H1 (cell line): Measurements from ENCODE around the gene NOTCH2. TPM values are rescaled to one million over a fixed set of nuclear protein-coding genes. Genes with fewer than 3 reads are reported as not detected.
A peak's percentile ranks its signal among the peaks of the same experiment; 100 is the strongest.

Experiments used
- CTCF ChIA-PET: fragments of 300-600 bp; sonication (Branson Sonifier 250); formaldehyde crosslinking; loops from one replicate; lab custom pipeline; 2021; ENCODE audit not compliant: partially characterized antibody; lab: Charles Lee
- POLR2A ChIA-PET: fragments of 300-600 bp; sonication (Branson Sonifier 250); formaldehyde crosslinking; loops from one replicate; lab custom pipeline; 2021; ENCODE audit warnings: inconsistent platforms; ENCODE audit not compliant: partially characterized antibody; lab: Charles Lee
- DNase-seq, 2 experiments: peaks; one replicate each; pipeline versions ENCODE4 v3.0.0 to v3.0.0-alpha.2; 2010 to 2022; ENCODE audit warnings: low spot score in 2 of 2, low read depth in 1 of 2, mixed read lengths in 1 of 2
- FAIRE-seq: peaks from 2 replicates; lab custom pipeline; 2011; peaks lifted over from hg19 to GRCh38; lab: Jason Lieb, UNC
- H2AFZ ChIP-seq: 2 replicates; pipeline ENCODE4 v1.8.1; 2012; ENCODE audit warnings: low read length, inconsistent platforms
- H2AK5ac ChIP-seq: 2 replicates; pipeline ENCODE4 v1.6.1; 2013; ENCODE audit warnings: low read depth, low read length
- H2BK120ac ChIP-seq: replicated peaks from 2 replicates; pipeline ENCODE3; 2013; ENCODE audit warnings: low read depth, low read length, inconsistent platforms
- H2BK12ac ChIP-seq: 2 replicates; pipeline ENCODE4 v1.6.1; 2013; ENCODE audit warnings: low read depth, low read length
- H2BK15ac ChIP-seq: 2 replicates; pipeline ENCODE4 v1.6.1; 2013; ENCODE audit warnings: low read length
- H2BK20ac ChIP-seq: 2 replicates; pipeline ENCODE4 v1.6.1; 2013; ENCODE audit warnings: low read length
- H2BK5ac ChIP-seq: 2 replicates; pipeline ENCODE4 v1.6.1; 2013; ENCODE audit warnings: low read depth, low read length
- H3K14ac ChIP-seq: 2 replicates; pipeline ENCODE4 v1.6.1; 2013; ENCODE audit warnings: inconsistent platforms; ENCODE audit not compliant: insufficient read length
- H3K18ac ChIP-seq: 2 replicates; pipeline ENCODE4 v1.6.1; 2013; ENCODE audit warnings: low read length; ENCODE audit errors: extremely low read depth
- H3K23ac ChIP-seq: 2 replicates; pipeline ENCODE4 v1.6.1; 2013; ENCODE audit warnings: inconsistent platforms; ENCODE audit not compliant: insufficient read length
- H3K23me2 ChIP-seq: 2 replicates; pipeline ENCODE4 v1.6.1; 2013; ENCODE audit warnings: low read depth, low read length
- H3K27ac ChIP-seq: 2 replicates; pipeline ENCODE4 v1.6.1; 2011; ENCODE audit warnings: low read depth, low read length, inconsistent platforms
- H3K27me3 ChIP-seq, 4 experiments: replicated peaks in 1 of 4; 1 replicate in 1 of 4; 2 replicates in 3 of 4; pipeline versions ENCODE4 v1.6.1 to v1.8.1; 2011 to 2013; ENCODE audit warnings: low read length in 3 of 4, mild to moderate bottlenecking in 3 of 4, inconsistent platforms in 2 of 4, mixed read lengths in 2 of 4, moderate library complexity in 1 of 4; ENCODE audit not compliant: control insufficient read depth in 3 of 4, insufficient read depth in 3 of 4; ENCODE audit errors: extremely low read depth in 1 of 4
- H3K36me3 ChIP-seq, 4 experiments: 2 replicates each; pipeline versions ENCODE4 v1.6.1 to v1.8.1; 2011 to 2013; ENCODE audit warnings: mild to moderate bottlenecking in 4 of 4, low read length in 3 of 4, moderate library complexity in 2 of 4, control low read depth in 1 of 4, inconsistent platforms in 1 of 4; ENCODE audit not compliant: insufficient read depth in 4 of 4, control insufficient read depth in 2 of 4
- H3K4ac ChIP-seq: replicated peaks from 2 replicates; pipeline ENCODE3; 2013; ENCODE audit warnings: low read length, low read depth, mixed read lengths, inconsistent platforms; ENCODE audit not compliant: insufficient read length
- H3K4me1 ChIP-seq, 4 experiments: replicated peaks in 1 of 4; 1 replicate in 1 of 4; 2 replicates in 3 of 4; pipeline versions ENCODE4 v1.6.1 to v1.8.1; 2011 to 2013; ENCODE audit warnings: low read length in 3 of 4, inconsistent platforms in 2 of 4, mixed read lengths in 1 of 4; ENCODE audit not compliant: insufficient read depth in 4 of 4, control insufficient read depth in 3 of 4
- H3K4me2 ChIP-seq, 2 experiments: 2 replicates each; pipeline versions ENCODE4 v1.6.1 to v1.8.1; 2011 to 2013; ENCODE audit warnings: low read depth in 2 of 2, low read length in 2 of 2, control low read depth in 1 of 2, inconsistent platforms in 1 of 2, mild to moderate bottlenecking in 1 of 2; ENCODE audit not compliant: insufficient read depth in 1 of 2
- H3K4me3 ChIP-seq, 4 experiments: fragments of 200-600, 300-600 bp in 1 of 4; sonication (generic), shearing (Covaris generic), sonication (Bioruptor Twin) in 1 of 4; 2 replicates each; pipeline versions ENCODE4 v1.5.1 to v1.8.1; 2011 to 2016; ENCODE audit warnings: low read length in 4 of 4, low read depth in 3 of 4, control low read depth in 2 of 4, inconsistent platforms in 2 of 4, mild to moderate bottlenecking in 2 of 4, mixed read lengths in 1 of 4, moderate library complexity in 1 of 4; ENCODE audit not compliant: insufficient read depth in 2 of 4; ENCODE audit errors: extremely low read depth in 1 of 4
- H3K56ac ChIP-seq: replicated peaks from 2 replicates; pipeline ENCODE3; 2013; ENCODE audit warnings: low read depth, mild to moderate bottlenecking, mixed read lengths, low read length, inconsistent platforms; ENCODE audit not compliant: insufficient read length
- H3K79me1 ChIP-seq: 2 replicates; pipeline ENCODE4 v1.6.1; 2013; ENCODE audit warnings: low read depth, low read length, control low read depth
- H3K79me2 ChIP-seq, 2 experiments: 2 replicates each; pipeline versions ENCODE4 v1.6.1 to v1.8.1; 2012 to 2013; ENCODE audit warnings: low read length in 2 of 2, mild to moderate bottlenecking in 2 of 2, inconsistent platforms in 1 of 2; ENCODE audit not compliant: insufficient read depth in 2 of 2, control insufficient read depth in 1 of 2
- H3K9ac ChIP-seq, 4 experiments: replicated peaks in 1 of 4; 1 replicate in 1 of 4; 2 replicates in 3 of 4; pipeline versions ENCODE4 v1.6.1 to v1.8.1; 2011 to 2013; ENCODE audit warnings: low read depth in 3 of 4, low read length in 3 of 4, control low read depth in 2 of 4, mild to moderate bottlenecking in 2 of 4, moderate library complexity in 2 of 4, inconsistent platforms in 1 of 4; ENCODE audit errors: extremely low read depth in 1 of 4
- H3K9me3 ChIP-seq, 2 experiments: 2 replicates each; pipeline versions ENCODE4 v1.6.1 to v1.8.1; 2012 to 2013; ENCODE audit warnings: mild to moderate bottlenecking in 2 of 2, moderate library complexity in 2 of 2, control low read depth in 1 of 2, inconsistent platforms in 1 of 2, low read depth in 1 of 2, low read length in 1 of 2, mixed read lengths in 1 of 2; ENCODE audit not compliant: insufficient read depth in 2 of 2
- H4K20me1 ChIP-seq, 2 experiments: replicated peaks in 1 of 2; 2 replicates each; pipeline versions ENCODE3 to v1.8.1; 2011 to 2013; ENCODE audit warnings: inconsistent platforms in 2 of 2, low read length in 2 of 2, mild to moderate bottlenecking in 1 of 2; ENCODE audit not compliant: insufficient read depth in 2 of 2, control insufficient read depth in 1 of 2
- H4K5ac ChIP-seq: 2 replicates; pipeline ENCODE4 v1.6.1; 2013; ENCODE audit warnings: low read length, low read depth, mixed read lengths, inconsistent platforms; ENCODE audit not compliant: insufficient read length
- H4K8ac ChIP-seq: 2 replicates; pipeline ENCODE4 v1.8.0; 2013; ENCODE audit warnings: mild to moderate bottlenecking, moderate library complexity, low read length, inconsistent platforms; ENCODE audit not compliant: insufficient read depth; ENCODE audit errors: extremely low read depth
- H4K91ac ChIP-seq: replicated peaks from 2 replicates; pipeline ENCODE3; 2013; ENCODE audit warnings: low read length, mixed read lengths, inconsistent platforms; ENCODE audit not compliant: insufficient read length
- BCL11A ChIP-seq, 2 experiments: IDR thresholded peaks; one replicate each; pipeline ENCODE4 v1.6.1; 2011; ENCODE audit warnings: low read depth in 2 of 2, low read length in 2 of 2, mild to moderate bottlenecking in 2 of 2
- EGR1 ChIP-seq: IDR thresholded peaks from 2 replicates; pipeline ENCODE4 v1.6.1; 2011; ENCODE audit warnings: low read depth, low read length, borderline replicate concordance
- GABPA ChIP-seq: IDR thresholded peaks from 2 replicates; pipeline ENCODE4 v1.6.1; 2011; ENCODE audit warnings: mild to moderate bottlenecking, low read length, moderate library complexity, borderline replicate concordance; ENCODE audit not compliant: insufficient read depth
- HDAC2 ChIP-seq, 2 experiments: fragments of 300-600 bp in 1 of 2; sonication (generic) in 1 of 2; IDR thresholded peaks; 2 replicates each; pipeline ENCODE4 v1.6.1; 2011 to 2012; ENCODE audit warnings: low read depth in 2 of 2, low read length in 2 of 2, mild to moderate bottlenecking in 2 of 2, moderate library complexity in 2 of 2, borderline replicate concordance in 1 of 2, inconsistent platforms in 1 of 2
- RBBP5 ChIP-seq: IDR thresholded peaks from 2 replicates; pipeline ENCODE4 v1.7.1; 2012; ENCODE audit warnings: low read depth, mild to moderate bottlenecking, inconsistent platforms, low read length, moderate library complexity, borderline replicate concordance
- SIN3A ChIP-seq, 2 experiments: IDR thresholded peaks in 1 of 2; conservative IDR thresholded peaks in 1 of 2; 2 replicates each; pipeline ENCODE4 v1.6.1; 2011 to 2012; ENCODE audit warnings: low read length in 2 of 2, improper control_type of control experiment in 1 of 2, low read depth in 1 of 2, mild to moderate bottlenecking in 1 of 2
- SP4 ChIP-seq: IDR thresholded peaks from 2 replicates; pipeline ENCODE4 v1.6.1; 2012; ENCODE audit warnings: low read length, inconsistent platforms
- SUZ12 ChIP-seq: fragments of 200-600 bp; sonication (generic); IDR thresholded peaks from 2 replicates; pipeline ENCODE4 v1.6.1; 2012; ENCODE audit warnings: mild to moderate bottlenecking, inconsistent platforms, low read length, moderate library complexity, mixed read lengths
- ZNF274 ChIP-seq: IDR thresholded peaks from 2 replicates; pipeline ENCODE4 v1.7.0; 2012; ENCODE audit warnings: low read length, borderline replicate concordance; ENCODE audit errors: extremely low read depth
- WGBS, 2 experiments: shearing (Covaris generic) in 1 of 2; methylation state at CpG; one replicate each; pipeline versions ENCODE4 v1.1.6 to v1.1.7; 2013 to 2015; ENCODE audit warnings: low lambda C conversion rate in 2 of 2, mixed read lengths in 2 of 2, inconsistent platforms in 1 of 2, low coverage in 1 of 2, missing lambda C conversion rate in 1 of 2; ENCODE audit not compliant: insufficient replicate concordance in 2 of 2, insufficient coverage in 1 of 2, insufficient read length in 1 of 2; ENCODE audit errors: extremely low coverage in 1 of 2, missing lambda C conversion rate in 1 of 2; 5-methylcytosine and 5-hydroxymethylcytosine counted together
- polyA plus RNA-seq, 7 experiments: library from polyadenylated mRNA; depleted of rRNA in 3 of 7; stranded (reverse) in 5 of 7; unstranded in 2 of 7; fragments of >200 nt in 5 of 7; fragments of 200-250 nt in 2 of 7; gene quantifications; 1 replicate in 5 of 7; 2 replicates in 1 of 7; 4 replicates in 1 of 7; pipeline versions ENCODE4 v1.2.1 to v1.2.3, GENCODE V29; 2011 to 2013; ENCODE audit warnings: missing spikeins in 2 of 7, mixed read lengths in 2 of 7
- total RNA-seq: library from RNA; stranded (reverse); fragmentation: NEBNext Ultra II Directional; extraction: Animal tissue kit (Norgen Biotek cat#: 25700); gene quantifications from 2 replicates; pipeline ENCODE4 v1.2.1, GENCODE V29; 2021
- TF ChIP-seq, protein P1 (sequence below): IDR thresholded peaks from 2 replicates; pipeline ENCODE4 v1.6.1; 2011; ENCODE audit warnings: low read length, improper control_type of control experiment

The NOTCH2 gene
- total and polyA plus RNA-seq, 2 of the 8 experiments (the other 6 are each of a cell fraction or from before 2014, with no cell fraction given) = 17.7 to 63.0 TPM

DNA sequence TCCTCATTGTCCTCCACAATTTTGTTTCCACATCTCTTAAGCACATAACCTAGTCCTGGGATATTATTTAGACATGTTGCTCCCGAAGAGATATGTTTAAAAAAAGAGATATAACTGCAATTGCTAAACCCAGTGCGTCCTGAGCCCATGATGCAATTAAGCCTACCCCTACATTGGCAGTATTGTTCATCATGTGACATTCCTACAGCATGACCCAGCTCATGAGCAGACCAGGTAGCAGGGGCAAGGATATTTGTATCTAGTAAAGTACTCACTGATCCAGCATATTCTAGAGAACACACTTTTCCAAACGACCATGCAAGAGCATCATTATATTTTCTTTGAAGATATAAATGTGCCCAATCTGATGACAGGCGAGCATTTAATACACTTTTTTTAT is 174.4 kb downstream of the NOTCH2 start:
- no peaks in the 10 kb centered on the region for H3K79me2 ChIP-seq
- no peak overlapping the region for H2BK120ac ChIP-seq
- H4K5ac ChIP-seq = no peak overlapping the region
- no peak overlapping the region for H4K8ac ChIP-seq
- no peak for TF ChIP-seq ZNF274
- no peak for TF ChIP-seq RBBP5
- no peak for TF ChIP-seq SUZ12
- TF ChIP-seq GABPA = no peak
- TF ChIP-seq, protein P1, sequence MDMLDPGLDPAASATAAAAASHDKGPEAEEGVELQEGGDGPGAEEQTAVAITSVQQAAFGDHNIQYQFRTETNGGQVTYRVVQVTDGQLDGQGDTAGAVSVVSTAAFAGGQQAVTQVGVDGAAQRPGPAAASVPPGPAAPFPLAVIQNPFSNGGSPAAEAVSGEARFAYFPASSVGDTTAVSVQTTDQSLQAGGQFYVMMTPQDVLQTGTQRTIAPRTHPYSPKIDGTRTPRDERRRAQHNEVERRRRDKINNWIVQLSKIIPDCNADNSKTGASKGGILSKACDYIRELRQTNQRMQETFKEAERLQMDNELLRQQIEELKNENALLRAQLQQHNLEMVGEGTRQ = no peak
- TF ChIP-seq HDAC2 (IDR thresholded peaks at IDR 0.05; ENCODE audit: borderline replicate concordance in 1 of 2, low read depth in 2 of 2, low read length in 2 of 2) = no peak
- TF ChIP-seq SIN3A (conservative IDR thresholded peaks at IDR 0.05 in 1 of 2, IDR thresholded peaks at IDR 0.05 in 1 of 2; ENCODE audit: low read depth in 1 of 2, low read length in 2 of 2) = no peak
- no peak for TF ChIP-seq SP4
- no peak for TF ChIP-seq BCL11A (IDR thresholded peaks at IDR 0.05; ENCODE audit: low read depth in 2 of 2, low read length in 2 of 2)
- no peak for TF ChIP-seq EGR1
- H2BK12ac ChIP-seq = no peak overlapping the region
- H4K91ac ChIP-seq = no peak overlapping the region
- H3K23ac ChIP-seq = no peak overlapping the region
- 91% methylated on average over 4 of the region's 4 CpGs; no CpG with 5 or more reads in 1 of the 2 experiments for WGBS, 2 experiments
- no peak overlapping the region for H2BK20ac ChIP-seq
- no peak overlapping the region for H2BK5ac ChIP-seq
- no peaks in the 10 kb centered on the region for H3K9me3 ChIP-seq
- H3K27me3 ChIP-seq = peaks cover 0 to 8% (median 7%) of the 10 kb centered on the region in 4 experiments; a peak in 6 of 7 replicates
- 0 out of 2 replicates have a peak overlapping the region, but pooled peaks have one; percentile 20 for H2AFZ ChIP-seq
- H2AK5ac ChIP-seq = no peak overlapping the region
- no peak overlapping the region for H2BK15ac ChIP-seq
- ChIA-PET POLR2A (no interaction called here), CTCF (interaction anchor here (0.6 to 4.5 kb wide), 7 partner anchors 9 to 457 kb away, joined by 3 to 26 read pairs (median 11); no protein-coding TSS in a partner anchor)
- no peak overlapping the region for H3K14ac ChIP-seq
- H3K4me2 ChIP-seq = no peak overlapping the region
- H3K4me1 ChIP-seq = no peaks in the 10 kb centered on the region
- H3K23me2 ChIP-seq = no peaks in the 10 kb centered on the region
- no peaks in the 10 kb centered on the region for H4K20me1 ChIP-seq
- no peak overlapping the region for H3K4me3 ChIP-seq
- FAIRE-seq (no peak), DNase-seq (no peak)
- no peak overlapping the region for H3K18ac ChIP-seq
- H3K27ac ChIP-seq = no peak overlapping the region
- no peak overlapping the region for H3K56ac ChIP-seq
- H3K9ac ChIP-seq = no peak overlapping the region
- no peaks in the 10 kb centered on the region for H3K79me1 ChIP-seq
- no peaks in the 10 kb centered on the region for H3K36me3 ChIP-seq
- H3K4ac ChIP-seq = no peak overlapping the region
